ENCODE measurements around the gene PLXNA4. TPM values are rescaled to one million over a fixed set of nuclear protein-coding genes. Genes with fewer than 3 reads are reported as not detected.

PLXNA4 gene
- total RNA-seq, 3 donors from 2014 or later, result 0.08 to 0.38 (median 0.08) TPM

DNA sequence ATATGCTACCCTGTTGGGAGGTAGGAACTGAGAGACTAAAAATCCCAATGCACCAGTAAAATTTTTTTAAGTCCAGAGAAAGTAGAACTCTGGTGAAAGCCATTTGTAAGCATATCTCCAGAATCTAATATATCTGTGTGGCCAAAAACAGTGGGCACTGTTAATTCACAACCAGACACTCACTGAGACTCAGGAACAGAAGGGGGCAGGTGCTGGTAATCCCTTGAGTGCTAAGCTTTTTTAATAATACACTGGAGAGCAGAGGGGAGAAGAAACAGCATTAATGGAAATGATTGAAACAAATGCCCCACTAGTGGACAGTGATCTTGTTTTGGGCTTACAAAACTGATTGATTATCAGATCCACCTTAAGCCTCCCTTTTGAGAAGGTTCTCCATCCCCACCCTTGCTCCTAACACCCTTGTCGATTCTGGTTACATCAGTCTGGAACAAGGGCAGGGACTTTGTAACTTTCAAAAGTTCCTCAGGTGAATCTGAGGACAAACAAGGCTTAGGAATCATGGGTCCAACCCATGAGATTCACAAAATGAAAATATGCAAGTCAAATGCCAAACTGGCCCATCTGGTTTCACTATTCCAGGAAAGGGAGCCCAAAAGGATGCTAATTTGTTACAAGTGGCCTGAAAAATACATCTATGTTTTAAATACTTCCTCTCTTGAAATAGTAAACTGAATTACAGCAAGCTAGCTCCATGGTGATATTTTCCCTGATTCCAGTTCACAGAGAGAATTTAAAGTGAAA lies 29.7 kb downstream of the PLXNA4 start:
- DNase-seq, result no peak
- no peak for ATAC-seq
- Mint-ChIP-seq H3K4me3 (no peak overlapping the region), H3K4me1 (ENCODE audit: low read depth) (no peaks in the 10 kb centered on the region), H3K36me3 (ENCODE audit: insufficient read depth) (peaks cover 7% of the 10 kb centered on the region), H3K27me3 (ENCODE audit: low read depth) (peaks cover 9% of the 10 kb centered on the region), H3K9me3 (peaks cover 26% of the 10 kb centered on the region)

DNA sequence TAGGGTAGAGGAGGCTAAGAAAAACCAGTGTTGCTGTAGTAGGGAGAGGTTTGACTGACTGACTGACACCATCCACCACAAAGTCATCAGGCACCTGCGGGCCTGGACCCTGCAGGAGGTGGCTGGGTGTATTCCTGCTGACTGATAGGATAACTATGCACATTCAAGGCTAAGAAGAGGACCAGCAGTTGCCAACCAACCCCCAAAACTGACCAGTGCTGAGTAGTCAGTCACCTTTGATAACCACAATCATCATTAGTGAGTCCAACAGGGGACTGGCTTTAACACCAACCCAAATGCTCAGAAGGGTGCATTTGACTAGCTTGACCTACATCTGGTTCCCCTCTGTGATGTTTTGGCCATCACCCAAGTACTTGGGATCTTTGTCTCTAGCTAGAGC lies 30.5 kb downstream of the PLXNA4 start:
- Mint-ChIP-seq H3K4me1 (ENCODE audit: low read depth) (no peaks in the 10 kb centered on the region), H3K9me3 (peaks cover 19% of the 10 kb centered on the region)
- no peak for ATAC-seq

DNA sequence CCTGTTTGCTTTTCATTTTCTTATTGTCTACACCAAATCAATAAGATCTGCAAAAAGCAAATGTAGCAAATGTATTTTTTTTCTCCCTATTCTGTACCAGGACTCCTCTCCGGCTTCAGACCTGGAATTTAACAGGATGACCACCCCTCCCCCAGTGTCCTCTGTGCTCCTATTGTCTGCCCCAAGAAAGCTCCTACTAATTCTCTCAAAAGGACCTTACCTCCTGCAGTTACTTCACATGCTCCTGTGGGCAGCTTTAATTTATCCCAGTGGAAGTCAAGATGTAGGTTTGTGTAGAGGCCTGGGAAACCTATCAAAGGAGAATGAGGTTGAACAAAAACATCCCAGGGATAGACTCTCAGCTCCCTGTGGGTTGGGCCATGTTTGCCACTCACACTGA lies 31.3 kb downstream of the PLXNA4 start:
- Mint-ChIP-seq H3K36me3 (ENCODE audit: insufficient read depth) (peaks cover 6% of the 10 kb centered on the region), H3K9me3 (peaks cover 16% of the 10 kb centered on the region), H3K27me3 (ENCODE audit: low read depth) (peaks cover 4% of the 10 kb centered on the region), H3K4me1 (ENCODE audit: low read depth) (no peaks in the 10 kb centered on the region), H3K4me3 (no peak overlapping the region)
- ATAC-seq, result no peak
- DNase-seq, result no peak

More for the DNA sequence above, 30.5 kb downstream of the PLXNA4 start:
- H3K36me3 Mint-ChIP-seq (ENCODE audit: insufficient read depth), result peaks cover 6% of the 10 kb centered on the region
- H3K4me3 Mint-ChIP-seq, result no peak overlapping the region
- H3K27me3 Mint-ChIP-seq (ENCODE audit: low read depth), result peaks cover 6% of the 10 kb centered on the region
- no peak for DNase-seq

DNA sequence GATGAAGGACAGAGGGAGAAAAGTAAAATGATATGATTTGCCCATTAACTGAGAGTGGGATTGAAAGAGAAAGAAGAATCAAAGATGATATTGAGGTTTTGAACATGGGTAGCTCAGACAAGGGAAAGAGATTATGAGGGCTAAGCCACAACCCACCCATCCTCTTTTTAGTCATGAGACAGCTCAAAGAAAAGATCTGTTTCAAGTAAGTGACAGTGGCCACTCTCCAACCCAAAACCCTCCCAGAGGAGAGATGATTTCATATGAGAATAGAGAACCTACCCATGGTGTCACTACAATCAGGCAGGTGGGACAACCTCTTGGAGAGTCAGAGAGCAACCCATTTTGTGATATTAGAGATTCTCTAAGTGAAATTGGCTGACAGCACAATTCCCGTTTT lies 32.2 kb downstream of the PLXNA4 start:
- Mint-ChIP-seq H3K36me3 (ENCODE audit: insufficient read depth) (peaks cover 6% of the 10 kb centered on the region), H3K9me3 (peaks cover 16% of the 10 kb centered on the region), H3K27me3 (ENCODE audit: low read depth) (peaks cover 2% of the 10 kb centered on the region), H3K4me3 (no peak overlapping the region), H3K4me1 (ENCODE audit: low read depth) (no peaks in the 10 kb centered on the region)
- ATAC-seq, result no peak
- no peak for DNase-seq

DNA sequence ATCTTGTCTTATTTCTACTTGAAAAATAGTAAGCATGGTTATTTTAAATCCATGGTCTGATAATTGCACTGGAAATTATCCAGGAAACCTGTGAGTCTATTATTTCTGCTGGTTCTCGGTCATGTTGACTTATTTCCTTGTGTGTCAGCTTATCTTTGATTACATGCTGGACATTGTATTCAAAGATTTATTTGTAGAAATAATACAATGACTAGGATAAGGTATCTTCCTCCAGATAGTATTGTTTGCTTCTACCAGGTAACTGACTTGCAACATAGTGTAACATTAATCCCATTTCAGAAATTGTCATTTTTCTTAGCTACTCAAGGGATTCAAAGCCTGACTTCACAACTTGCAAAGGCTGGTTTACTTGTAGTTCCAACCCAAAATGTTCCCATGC lies 33.4 kb downstream of the PLXNA4 start:
- DNase-seq, result no peak
- H3K36me3 Mint-ChIP-seq (ENCODE audit: insufficient read depth), result peaks cover 6% of the 10 kb centered on the region
- ATAC-seq, result no peak
- H3K9me3 Mint-ChIP-seq, result peaks cover 16% of the 10 kb centered on the region
- no peaks in the 10 kb centered on the region for H3K4me1 Mint-ChIP-seq (ENCODE audit: low read depth)
- peaks cover 2% of the 10 kb centered on the region for H3K27me3 Mint-ChIP-seq (ENCODE audit: low read depth)
- H3K4me3 Mint-ChIP-seq, result no peak overlapping the region

DNA sequence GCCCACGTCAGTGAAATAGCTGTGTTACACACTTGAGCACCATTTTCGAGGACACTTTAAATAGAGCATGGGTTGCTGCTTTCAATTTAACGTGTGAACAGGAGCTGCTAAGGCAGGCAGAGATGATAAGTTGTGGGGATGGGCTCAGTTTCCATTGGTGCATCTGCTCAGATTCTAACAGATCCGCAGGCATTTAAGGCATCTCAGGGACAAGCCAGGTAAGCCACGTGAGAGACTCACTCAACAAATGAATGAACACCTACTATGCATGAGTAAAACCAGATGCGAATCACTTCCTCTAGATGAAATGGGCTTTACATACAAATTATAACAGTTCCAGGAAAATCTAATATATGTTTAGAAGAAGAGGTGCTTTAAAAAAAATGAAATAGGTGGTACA lies 34.6 kb downstream of the PLXNA4 start:
- Mint-ChIP-seq H3K36me3 (ENCODE audit: insufficient read depth) (peaks cover 6% of the 10 kb centered on the region), H3K9me3 (peaks cover 16% of the 10 kb centered on the region), H3K27me3 (ENCODE audit: low read depth) (no peaks in the 10 kb centered on the region), H3K4me1 (ENCODE audit: low read depth) (no peaks in the 10 kb centered on the region), H3K4me3 (no peak overlapping the region)
- DNase-seq (no peak), ATAC-seq (no peak)

DNA sequence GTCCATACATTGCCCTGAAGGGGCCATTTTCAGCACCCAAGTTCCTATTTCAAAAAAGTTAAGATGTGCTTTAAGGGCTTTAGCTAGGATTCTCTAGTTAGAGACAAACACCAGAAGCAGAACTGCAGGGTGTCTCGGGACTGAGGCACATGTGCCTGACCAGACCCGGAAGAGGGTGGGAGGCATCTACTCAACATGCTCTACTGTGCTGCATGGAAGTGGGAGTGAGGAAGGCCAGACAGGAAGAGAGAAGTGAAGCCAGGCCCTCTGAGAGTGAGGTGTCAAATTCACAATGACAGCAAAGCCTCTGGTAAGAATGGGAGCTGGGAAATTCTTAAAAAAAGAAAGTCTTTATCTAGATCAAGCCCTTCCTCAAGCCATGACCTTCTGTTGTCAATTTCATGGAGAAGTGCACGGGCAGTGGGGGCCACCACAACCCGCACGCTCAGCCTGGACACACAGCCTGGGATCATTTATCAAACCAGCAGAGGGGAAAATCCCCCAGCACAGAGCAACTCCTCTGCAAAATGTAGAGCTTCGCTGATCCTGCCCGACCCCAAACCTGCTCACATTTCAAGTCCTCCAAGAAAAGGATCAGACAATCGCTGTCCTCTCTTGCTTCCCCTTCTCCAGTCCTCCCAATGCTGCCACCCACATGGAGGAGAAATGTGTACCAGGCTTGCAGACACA lies 38.7 kb downstream of the PLXNA4 start:
- Mint-ChIP-seq H3K4me3 (no peak overlapping the region), H3K27me3 (ENCODE audit: low read depth) (no peaks in the 10 kb centered on the region), H3K4me1 (ENCODE audit: low read depth) (no peaks in the 10 kb centered on the region), H3K36me3 (ENCODE audit: insufficient read depth) (no peaks in the 10 kb centered on the region), H3K9me3 (peaks cover 2% of the 10 kb centered on the region)
- ATAC-seq (no peak), DNase-seq (no peak)

DNA sequence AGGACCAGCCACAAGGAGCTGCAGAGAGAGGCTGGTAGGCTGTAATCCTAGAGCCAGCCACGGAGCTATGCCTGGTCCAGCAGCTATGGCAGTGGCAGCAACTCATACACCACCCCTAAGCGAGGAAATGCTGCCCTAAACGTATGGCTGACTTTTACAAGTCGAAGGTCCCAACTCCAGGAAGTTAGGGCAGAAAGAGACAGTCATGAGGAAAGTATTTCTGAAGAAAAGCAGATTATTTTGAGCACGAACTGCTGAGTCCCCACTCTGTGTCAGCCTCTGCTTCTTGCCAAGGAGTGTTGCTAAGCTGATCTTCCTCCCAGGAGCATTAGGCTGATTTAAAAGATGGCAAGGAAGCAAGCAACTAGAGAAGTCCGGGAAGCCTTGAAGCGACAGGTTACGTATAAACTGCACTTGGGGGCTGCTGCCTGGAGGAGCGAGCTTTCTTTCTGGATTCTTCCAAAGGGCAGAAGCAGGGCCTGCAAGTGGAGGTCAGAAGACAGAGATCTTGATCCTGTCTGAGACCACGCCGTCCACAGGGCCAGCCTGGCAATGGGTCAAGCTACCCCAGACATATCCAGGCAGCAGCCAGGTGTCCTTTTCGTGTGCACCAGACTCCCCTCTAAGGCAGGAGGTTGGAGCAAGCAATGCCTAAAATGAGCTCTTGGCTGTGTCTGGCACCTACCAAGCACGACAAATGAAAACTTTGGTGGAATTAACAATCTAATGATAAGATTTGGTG lies 39.4 kb downstream of the PLXNA4 start:
- no peaks in the 10 kb centered on the region for H3K36me3 Mint-ChIP-seq (ENCODE audit: insufficient read depth)
- no peak overlapping the region for H3K4me3 Mint-ChIP-seq
- no peaks in the 10 kb centered on the region for H3K27me3 Mint-ChIP-seq (ENCODE audit: low read depth)
- H3K9me3 Mint-ChIP-seq, result no peaks in the 10 kb centered on the region
- no peak for DNase-seq
- H3K4me1 Mint-ChIP-seq (ENCODE audit: low read depth), result no peaks in the 10 kb centered on the region
- ATAC-seq, result no peak

DNA sequence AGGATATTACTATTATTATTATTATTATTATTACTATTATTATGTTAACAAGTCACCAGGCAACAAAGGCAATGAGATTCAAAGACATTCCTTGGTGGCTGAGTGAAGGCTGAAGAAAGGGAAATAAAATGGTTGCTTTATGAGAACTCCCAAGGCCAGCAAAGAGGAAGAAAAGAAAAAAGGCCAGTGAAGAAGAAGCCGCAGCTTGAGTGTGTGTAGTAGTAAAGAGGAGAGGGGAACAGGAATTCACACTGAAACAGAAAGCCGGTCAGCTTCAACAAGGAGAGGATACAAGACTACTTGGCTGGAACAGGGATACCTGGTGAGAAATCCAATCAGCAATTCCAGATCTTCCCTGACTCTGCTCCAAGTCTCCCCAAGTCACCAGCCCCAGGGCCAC lies 42.4 kb downstream of the PLXNA4 start:
- no peaks in the 10 kb centered on the region for H3K27me3 Mint-ChIP-seq (ENCODE audit: low read depth)
- H3K4me1 Mint-ChIP-seq (ENCODE audit: low read depth), result no peaks in the 10 kb centered on the region
- DNase-seq (no peak), ATAC-seq (no peak)
- no peaks in the 10 kb centered on the region for H3K9me3 Mint-ChIP-seq
- no peaks in the 10 kb centered on the region for H3K36me3 Mint-ChIP-seq (ENCODE audit: insufficient read depth)
- no peak overlapping the region for H3K4me3 Mint-ChIP-seq

DNA sequence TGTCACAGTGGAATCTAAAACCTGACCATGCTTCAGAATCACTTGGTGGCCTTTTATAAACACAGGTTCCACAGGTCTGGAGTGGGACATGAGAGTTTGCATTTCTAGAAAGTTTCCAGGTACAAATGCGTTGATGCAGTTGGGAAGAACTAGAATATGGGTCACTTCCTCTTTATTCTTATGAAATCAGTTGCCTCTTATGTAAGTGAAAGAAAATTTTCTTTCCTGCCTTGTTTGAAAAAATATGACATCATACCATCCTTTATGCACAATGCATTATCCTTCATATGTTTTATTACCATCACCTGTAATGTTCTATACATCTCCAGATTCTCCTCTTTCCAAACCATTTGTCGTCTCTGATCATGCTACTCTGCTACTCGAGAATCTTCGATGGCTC lies 44.0 kb downstream of the PLXNA4 start:
- Mint-ChIP-seq H3K9me3 (no peaks in the 10 kb centered on the region), H3K36me3 (ENCODE audit: insufficient read depth) (no peaks in the 10 kb centered on the region), H3K4me1 (ENCODE audit: low read depth) (no peaks in the 10 kb centered on the region), H3K4me3 (no peak overlapping the region), H3K27me3 (ENCODE audit: low read depth) (no peaks in the 10 kb centered on the region)
- DNase-seq, result no peak
- no peak for ATAC-seq

DNA sequence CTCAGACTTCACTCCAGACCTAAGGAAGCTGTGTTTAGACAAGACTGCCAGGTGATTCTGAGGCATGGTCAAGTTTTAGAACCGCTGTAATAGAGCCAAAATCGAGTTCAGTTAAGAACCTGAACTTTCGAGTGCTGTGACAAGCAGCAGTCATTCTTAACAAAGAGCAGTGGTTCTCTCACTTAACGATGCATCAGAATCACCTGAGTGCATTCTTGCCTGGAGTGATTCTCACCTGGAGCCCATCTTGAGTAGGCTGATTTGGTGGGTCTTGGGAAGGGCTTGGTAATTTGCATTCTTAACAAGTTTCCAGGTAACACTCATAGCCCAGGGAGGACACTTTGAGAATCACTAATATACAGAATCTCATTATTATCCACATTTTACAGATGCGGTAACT lies 44.7 kb downstream of the PLXNA4 start:
- no peaks in the 10 kb centered on the region for H3K9me3 Mint-ChIP-seq
- no peaks in the 10 kb centered on the region for H3K27me3 Mint-ChIP-seq (ENCODE audit: low read depth)
- H3K36me3 Mint-ChIP-seq (ENCODE audit: insufficient read depth), result no peaks in the 10 kb centered on the region
- ATAC-seq (no peak), DNase-seq (no peak)
- H3K4me3 Mint-ChIP-seq, result no peak overlapping the region
- H3K4me1 Mint-ChIP-seq (ENCODE audit: low read depth), result peaks cover under 1% of the 10 kb centered on the region

DNA sequence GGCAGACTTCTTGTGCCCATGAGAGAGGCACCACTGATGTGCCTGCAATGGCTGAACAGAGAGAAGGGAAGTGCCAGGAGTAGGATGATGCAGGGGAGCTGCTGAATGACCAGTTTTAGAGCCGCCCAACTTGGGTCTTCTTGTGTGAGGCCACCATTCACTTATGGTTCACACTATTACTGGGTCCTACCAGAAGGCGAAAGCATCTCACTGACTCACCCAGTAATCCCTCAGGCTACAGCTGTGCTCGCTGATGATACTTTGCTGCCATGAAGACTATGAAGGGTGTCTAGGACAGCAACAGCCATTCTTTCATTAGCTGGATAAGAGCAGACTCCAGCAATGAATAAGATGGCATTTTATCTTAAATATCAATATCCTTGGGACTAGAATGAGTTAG lies 47.6 kb downstream of the PLXNA4 start:
- DNase-seq, result no peak
- Mint-ChIP-seq H3K9me3 (no peaks in the 10 kb centered on the region), H3K4me3 (no peak overlapping the region), H3K27me3 (ENCODE audit: low read depth) (no peaks in the 10 kb centered on the region), H3K4me1 (ENCODE audit: low read depth) (peaks cover 5% of the 10 kb centered on the region), H3K36me3 (ENCODE audit: insufficient read depth) (no peaks in the 10 kb centered on the region)
- ATAC-seq, result no peak

DNA sequence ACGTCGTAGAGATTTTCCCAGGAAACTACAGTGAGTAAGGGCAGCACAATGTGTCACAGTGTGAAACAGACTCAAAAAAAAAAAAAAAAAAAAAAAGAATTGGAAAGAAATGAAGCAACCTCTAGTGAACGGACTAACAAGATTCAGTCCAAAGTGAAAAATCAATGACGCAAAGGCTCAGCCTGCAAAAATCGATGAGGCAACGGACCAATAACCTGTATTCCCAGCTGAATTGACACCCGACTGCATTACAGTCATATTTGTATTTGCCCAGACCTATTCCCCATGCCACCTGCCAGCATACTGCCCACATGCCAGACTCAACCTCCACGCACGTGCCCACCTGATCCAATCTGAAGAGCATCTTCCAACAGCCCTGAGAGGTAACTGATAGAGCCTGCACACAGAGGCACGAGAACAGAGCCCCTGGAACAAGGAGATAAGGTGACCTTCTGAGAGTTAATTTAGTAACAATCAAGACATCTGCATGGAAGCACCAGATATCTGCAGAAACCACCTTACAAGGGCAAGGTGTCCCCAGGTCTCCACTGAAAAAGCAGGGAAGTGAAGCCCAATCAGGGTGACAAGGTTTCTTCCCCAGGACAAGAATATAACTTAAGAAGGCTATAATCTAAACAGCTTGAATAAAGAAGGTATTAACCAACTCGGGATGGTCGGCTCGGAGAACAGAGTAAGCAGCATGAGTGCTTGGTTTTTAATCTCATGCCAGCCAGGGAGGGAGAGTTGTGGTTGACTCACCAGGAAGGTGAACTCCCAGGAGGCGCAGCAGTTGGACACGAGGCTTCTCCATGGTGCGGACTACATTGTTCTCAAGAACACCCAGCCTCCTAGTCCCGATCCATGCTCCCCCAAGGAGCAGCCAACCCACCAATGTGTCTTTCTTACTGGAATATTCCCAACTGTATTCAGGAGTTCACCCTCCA lies 48.5 kb downstream of the PLXNA4 start:
- Mint-ChIP-seq H3K4me3 (no peak overlapping the region), H3K4me1 (ENCODE audit: low read depth) (peaks cover 5% of the 10 kb centered on the region), H3K9me3 (no peaks in the 10 kb centered on the region), H3K36me3 (ENCODE audit: insufficient read depth) (no peaks in the 10 kb centered on the region), H3K27me3 (ENCODE audit: low read depth) (no peaks in the 10 kb centered on the region)
- DNase-seq (no peak), ATAC-seq (no peak)
